ENCODE measurements around the gene MPPED1. TPM values are rescaled to one million over a fixed set of nuclear protein-coding genes. Genes with fewer than 3 reads are reported as not detected.

The MPPED1 gene
- total RNA-seq, 1 donor from 2014 or later, result 0.37 TPM

GRCh38 chr22:43497956-43498855, 86.4 kb downstream of the MPPED1 start:
- no peaks in the 10 kb centered on the region for H3K36me3 Mint-ChIP-seq (ENCODE audit: unreplicated experiment)
- H3K9me3 Mint-ChIP-seq (ENCODE audit: unreplicated experiment), result peaks cover 5% of the 10 kb centered on the region
- H3K27ac Mint-ChIP-seq (ENCODE audit: unreplicated experiment), result no peak overlapping the region
- peaks cover 5% of the 10 kb centered on the region for H3K27me3 Mint-ChIP-seq (ENCODE audit: unreplicated experiment)
- no peaks in the 10 kb centered on the region for H3K4me1 Mint-ChIP-seq (ENCODE audit: low read depth, unreplicated experiment)
- no peak for DNase-seq
- no peak overlapping the region for H3K4me3 Mint-ChIP-seq (ENCODE audit: unreplicated experiment)
- TF ChIP-seq, protein P1, sequence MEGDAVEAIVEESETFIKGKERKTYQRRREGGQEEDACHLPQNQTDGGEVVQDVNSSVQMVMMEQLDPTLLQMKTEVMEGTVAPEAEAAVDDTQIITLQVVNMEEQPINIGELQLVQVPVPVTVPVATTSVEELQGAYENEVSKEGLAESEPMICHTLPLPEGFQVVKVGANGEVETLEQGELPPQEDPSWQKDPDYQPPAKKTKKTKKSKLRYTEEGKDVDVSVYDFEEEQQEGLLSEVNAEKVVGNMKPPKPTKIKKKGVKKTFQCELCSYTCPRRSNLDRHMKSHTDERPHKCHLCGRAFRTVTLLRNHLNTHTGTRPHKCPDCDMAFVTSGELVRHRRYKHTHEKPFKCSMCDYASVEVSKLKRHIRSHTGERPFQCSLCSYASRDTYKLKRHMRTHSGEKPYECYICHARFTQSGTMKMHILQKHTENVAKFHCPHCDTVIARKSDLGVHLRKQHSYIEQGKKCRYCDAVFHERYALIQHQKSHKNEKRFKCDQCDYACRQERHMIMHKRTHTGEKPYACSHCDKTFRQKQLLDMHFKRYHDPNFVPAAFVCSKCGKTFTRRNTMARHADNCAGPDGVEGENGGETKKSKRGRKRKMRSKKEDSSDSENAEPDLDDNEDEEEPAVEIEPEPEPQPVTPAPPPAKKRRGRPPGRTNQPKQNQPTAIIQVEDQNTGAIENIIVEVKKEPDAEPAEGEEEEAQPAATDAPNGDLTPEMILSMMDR (IDR thresholded peaks at IDR 0.05; ENCODE audit: partially characterized antibody, unreplicated experiment), result no peak

GRCh38 chr22:43498856-43499253, 87.0 kb downstream of the MPPED1 start:
- no peaks in the 10 kb centered on the region for H3K36me3 Mint-ChIP-seq (ENCODE audit: unreplicated experiment)
- H3K27ac Mint-ChIP-seq (ENCODE audit: unreplicated experiment), result no peak overlapping the region
- DNase-seq, result no peak
- no peaks in the 10 kb centered on the region for H3K4me1 Mint-ChIP-seq (ENCODE audit: low read depth, unreplicated experiment)
- H3K4me3 Mint-ChIP-seq (ENCODE audit: unreplicated experiment), result no peak overlapping the region
- peaks cover 5% of the 10 kb centered on the region for H3K9me3 Mint-ChIP-seq (ENCODE audit: unreplicated experiment)
- TF ChIP-seq, protein P1 (IDR thresholded peaks at IDR 0.05; ENCODE audit: partially characterized antibody, unreplicated experiment), result no peak
- H3K27me3 Mint-ChIP-seq (ENCODE audit: unreplicated experiment), result peaks cover 4% of the 10 kb centered on the region

DNA sequence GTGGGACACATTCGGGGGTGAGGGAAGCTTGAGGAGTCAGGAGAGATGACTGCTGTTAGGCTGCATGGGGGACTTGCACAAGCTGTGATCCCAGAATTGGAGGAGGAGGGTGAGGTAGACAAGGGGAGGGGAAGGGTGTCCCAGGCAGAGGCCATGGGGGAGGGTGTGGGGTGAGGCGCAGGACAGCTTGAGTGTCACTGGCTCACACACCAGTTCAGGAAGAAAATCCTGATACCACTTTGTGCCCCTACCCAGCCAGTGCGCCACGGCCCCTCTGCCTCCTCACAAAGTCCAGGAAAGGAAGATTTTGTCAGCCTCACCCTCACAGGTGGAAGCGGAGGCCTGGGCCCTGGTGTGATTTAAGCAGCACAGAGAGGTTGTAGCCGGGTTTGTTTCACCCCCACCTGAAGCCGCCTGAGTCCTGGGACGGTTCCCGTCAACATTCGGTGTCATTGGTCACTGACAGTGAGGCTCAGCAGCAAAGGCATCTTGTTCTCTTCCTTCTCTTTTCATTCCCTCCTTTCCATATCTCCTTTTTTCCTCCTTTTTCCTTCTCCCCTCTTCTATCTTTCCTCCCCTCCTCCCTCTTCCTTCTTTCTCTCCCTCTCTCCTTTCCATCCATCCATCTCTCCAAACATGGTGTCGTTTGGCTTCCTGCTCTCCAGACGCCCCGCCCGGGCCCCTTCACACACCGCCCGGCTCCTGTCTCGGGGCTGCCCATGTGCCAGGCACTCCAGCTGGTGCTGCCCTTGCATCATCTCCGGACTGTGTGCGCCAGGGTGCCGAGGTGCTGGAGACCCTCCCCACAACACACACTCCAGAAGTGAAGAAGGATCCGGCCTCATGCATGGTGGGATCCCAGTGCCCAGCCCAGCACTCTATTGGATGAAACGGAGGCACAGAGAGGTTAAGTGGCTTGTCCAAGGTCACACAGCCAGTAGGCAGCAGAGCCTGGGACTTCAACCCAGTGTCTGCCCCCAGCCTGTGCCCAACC, 89.3 kb downstream of the MPPED1 start:
- Mint-ChIP-seq H3K9me3 (ENCODE audit: unreplicated experiment) (peaks cover 5% of the 10 kb centered on the region), H3K4me1 (ENCODE audit: low read depth, unreplicated experiment) (no peaks in the 10 kb centered on the region), H3K4me3 (ENCODE audit: unreplicated experiment) (no peak overlapping the region), H3K27ac (ENCODE audit: unreplicated experiment) (no peak overlapping the region), H3K36me3 (ENCODE audit: unreplicated experiment) (no peaks in the 10 kb centered on the region), H3K27me3 (ENCODE audit: unreplicated experiment) (peaks cover 2% of the 10 kb centered on the region)
- TF ChIP-seq, protein P1 (IDR thresholded peaks at IDR 0.05; ENCODE audit: partially characterized antibody, unreplicated experiment), result no peak
- no peak for DNase-seq

DNA sequence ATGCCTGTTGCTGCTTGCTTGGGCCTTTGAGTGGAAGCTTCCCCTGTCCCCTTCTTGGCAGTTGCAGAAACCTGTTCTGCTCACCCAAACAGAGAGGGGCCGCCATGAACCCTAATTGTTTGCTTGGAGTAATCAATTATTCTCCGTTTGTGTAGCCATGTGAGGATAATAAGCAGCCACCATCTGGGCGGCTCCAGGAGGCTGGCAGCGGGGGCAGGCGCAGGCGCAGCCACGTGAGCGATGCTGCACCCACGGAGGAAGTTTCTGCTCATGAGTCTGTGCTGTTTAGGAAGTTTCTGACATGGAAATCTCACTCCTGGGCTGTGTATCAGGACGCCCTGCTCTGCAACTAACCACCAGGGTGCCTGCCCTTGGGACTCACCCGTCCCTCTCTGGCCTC, 90.1 kb downstream of the MPPED1 start:
- no peaks in the 10 kb centered on the region for H3K36me3 Mint-ChIP-seq (ENCODE audit: unreplicated experiment)
- TF ChIP-seq, protein P1 (IDR thresholded peaks at IDR 0.05; ENCODE audit: partially characterized antibody, unreplicated experiment), result no peak
- H3K4me3 Mint-ChIP-seq (ENCODE audit: unreplicated experiment), result no peak overlapping the region
- H3K27ac Mint-ChIP-seq (ENCODE audit: unreplicated experiment), result no peak overlapping the region
- H3K27me3 Mint-ChIP-seq (ENCODE audit: unreplicated experiment), result peaks cover 2% of the 10 kb centered on the region
- no peak for DNase-seq
- peaks cover 5% of the 10 kb centered on the region for H3K9me3 Mint-ChIP-seq (ENCODE audit: unreplicated experiment)
- no peaks in the 10 kb centered on the region for H3K4me1 Mint-ChIP-seq (ENCODE audit: low read depth, unreplicated experiment)
